NCI-H2107 (cell line): Measurements from ENCODE around the gene PTPRN2.

Experiments
- DNase-seq: peaks from one replicate; lab custom pipeline; 2025; lab: John Stamatoyannopoulos, UW

The PTPRN2 gene

DNA sequence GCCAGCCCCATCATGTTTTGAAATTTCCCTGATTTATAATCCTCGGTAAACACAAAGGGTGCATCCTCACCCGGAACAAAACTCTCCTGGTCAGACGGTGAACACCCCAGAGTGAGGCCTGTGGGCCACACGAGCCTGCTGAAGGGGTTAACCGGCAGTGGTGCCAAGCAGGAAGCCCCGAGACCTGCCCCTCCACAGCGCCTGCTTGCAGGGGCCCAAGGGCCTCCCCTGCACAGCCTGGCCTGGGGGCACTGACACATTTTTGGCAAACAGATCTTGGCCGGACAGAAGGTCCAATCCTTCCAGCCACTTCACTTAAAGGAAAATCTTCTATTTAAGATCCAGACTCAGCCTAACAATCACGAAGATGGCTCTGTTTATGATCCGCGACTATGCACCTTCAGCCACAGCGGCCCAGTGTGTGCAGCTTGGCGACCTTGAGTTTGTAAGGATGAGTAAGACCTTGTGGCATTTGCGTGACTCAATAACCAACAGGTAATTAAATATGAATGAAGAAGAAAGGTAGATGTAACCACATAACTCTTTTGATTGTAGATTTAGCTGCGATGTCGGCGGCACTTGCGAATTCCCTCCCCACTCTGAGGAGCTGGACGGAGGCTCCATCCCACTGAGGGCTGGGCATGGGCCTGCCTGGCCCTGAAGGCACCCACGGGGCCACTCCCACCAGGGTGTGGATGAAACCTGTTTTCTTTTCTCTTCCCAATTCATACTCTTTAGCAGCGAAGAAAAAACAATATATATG is 922.6 kb downstream of the PTPRN2 start:
- DNase-seq, result no peak

- no peak for DNase-seq
Observed at GRCh38 chr7:157664034-157664433, 923.6 kb downstream of the PTPRN2 start.

DNA sequence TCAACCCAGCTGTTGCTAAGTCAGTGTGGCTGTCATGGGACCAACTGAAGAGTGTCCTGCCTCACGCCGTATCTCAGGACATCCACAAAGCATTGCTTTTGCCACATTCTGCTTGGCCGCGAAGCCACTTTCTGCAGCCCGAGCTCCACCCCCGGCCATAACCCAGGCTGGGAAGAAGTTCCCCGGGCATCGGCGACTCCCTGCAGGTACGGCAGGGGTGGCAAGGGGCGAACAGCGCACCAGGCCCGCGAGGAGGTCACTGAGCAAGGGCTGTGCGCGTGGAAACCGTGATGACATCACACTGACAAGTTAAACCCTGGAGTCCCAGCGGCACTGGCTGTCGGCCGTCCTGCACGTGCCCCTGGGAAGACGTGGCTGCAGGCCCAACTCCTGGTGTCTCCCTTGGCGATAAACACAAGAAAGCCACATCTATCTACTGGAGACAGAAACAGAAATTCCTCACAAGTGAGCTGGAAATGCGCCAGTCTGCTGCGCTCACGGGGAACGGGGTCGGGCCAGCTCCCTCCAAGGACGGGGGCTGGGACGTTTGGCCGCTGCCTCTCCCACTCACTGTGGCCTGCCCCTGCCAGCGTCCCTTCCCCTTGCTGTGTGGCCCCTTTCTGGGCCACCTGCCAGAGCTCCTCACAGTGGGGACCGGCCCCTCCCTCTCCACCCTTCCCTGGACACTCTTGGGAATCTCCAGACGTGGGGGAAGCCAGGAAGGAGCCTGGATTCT is 924.5 kb downstream of the PTPRN2 start:
- no peak for DNase-seq

GRCh38 chr7:157662110-157662791 is 925.4 kb downstream of the PTPRN2 start:
- DNase-seq, result no peak

GRCh38 chr7:157661611-157661975 is 926.0 kb downstream of the PTPRN2 start:
- DNase-seq, result no peak

DNA sequence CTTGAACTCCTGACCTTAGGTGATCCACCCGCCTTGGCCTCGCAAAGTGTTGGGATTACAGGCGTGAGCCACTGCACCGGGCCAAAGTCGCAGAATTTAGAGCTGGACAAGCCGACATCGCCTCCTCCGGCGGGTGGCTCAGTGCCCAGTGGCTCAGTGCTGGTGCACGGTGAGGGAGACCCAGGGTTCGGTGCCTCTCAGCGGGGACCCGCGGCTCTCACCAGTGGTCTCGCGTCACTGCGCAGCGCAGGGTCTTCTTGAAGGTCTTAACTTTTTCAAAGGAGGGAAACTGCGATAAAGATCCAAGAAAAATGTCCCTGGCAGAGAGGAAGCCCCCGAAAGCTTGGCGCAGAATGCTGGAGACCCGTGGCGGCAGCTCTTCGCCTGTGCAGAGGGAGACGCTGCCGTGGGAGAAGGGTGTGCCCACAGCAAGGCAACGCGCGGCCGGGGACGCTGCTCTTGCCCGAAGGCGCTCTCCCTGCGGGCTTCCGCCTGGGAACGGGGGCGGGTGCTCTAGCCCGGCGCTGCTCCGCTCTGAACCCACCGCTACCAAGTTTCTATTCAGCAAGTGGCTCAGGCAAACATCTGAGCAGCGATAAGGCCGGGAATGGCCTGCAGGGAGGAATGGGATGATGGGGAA is 926.5 kb downstream of the PTPRN2 start:
- no peak for DNase-seq

DNA sequence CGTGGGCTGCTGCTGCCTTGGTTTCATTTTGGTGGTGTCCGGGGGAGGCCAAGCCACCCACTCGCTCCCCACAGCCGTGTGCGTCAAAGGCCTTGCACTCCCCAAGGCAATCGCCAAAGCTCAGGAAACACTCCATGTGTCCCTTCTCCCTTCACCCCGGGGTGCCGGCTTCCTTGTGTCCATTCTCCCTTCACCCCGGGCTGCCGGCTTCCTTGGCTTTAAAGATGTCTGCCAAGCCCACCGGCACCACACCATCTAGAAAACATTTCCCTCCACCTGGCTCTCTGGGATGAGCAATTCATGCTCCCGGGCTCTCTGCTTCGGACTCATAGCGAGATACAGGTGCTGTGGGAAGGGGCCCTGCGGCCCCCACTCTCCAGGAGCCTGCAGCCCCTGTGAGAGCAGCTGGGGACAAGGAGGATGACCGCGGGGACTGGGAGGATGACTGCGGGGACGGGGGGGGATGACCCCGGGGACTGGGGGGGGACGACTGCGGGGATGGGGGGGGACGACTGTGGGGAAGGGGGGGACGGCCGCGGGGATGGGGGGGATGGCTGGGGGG is 928.7 kb downstream of the PTPRN2 start:
- DNase-seq, result no peak

DNA sequence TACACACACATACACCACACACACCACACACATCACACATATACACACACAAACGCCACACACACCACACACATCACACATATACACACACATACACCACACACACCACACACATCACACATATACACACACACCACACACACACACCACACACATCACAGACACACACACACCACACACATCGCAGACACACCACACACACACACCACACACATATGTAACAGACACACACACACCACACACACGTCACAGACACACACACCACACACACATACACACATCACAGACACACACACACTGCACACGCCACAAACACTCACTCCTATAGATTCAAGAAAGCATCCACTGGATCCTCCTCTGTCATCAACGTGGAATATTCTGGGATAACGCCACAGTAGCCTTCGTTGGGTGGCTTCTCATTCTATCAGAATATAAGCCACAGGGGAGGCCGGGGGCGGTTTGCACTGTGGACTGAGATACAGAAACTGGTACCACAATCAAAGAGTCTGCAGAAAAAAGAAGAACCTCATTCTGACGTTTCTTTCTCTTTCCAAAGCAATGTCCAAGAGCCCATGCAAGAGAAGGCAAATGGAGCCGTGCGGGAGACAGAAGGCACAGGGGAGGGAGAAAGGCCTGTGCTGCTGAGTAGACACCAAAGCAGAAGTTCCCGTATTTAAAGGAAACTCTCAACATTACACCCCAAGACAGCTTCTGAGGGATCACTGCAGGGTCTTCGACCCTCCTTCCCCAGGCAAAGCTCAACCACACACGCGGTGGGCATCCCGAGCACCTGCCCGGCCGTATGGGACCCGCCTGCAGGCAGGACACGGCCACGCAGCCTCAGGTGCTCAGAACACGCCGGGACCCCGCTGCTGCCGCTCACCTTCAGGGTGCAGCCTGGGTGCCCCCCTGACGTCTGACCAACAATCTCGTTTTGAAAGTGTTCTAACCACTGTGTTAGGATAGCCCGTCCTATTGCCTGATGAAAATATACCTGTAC is 929.6 kb downstream of the PTPRN2 start:
- DNase-seq, result no peak

GRCh38 chr7:157656195-157656769 is 931.3 kb downstream of the PTPRN2 start:
- DNase-seq, result no peak

GRCh38 chr7:157654350-157654749 is 933.3 kb downstream of the PTPRN2 start:
- DNase-seq, result no peak

- DNase-seq, result no peak
Observed at GRCh38 chr7:157653827-157654207, 933.8 kb downstream of the PTPRN2 start.

- DNase-seq, result no peak
Observed at GRCh38 chr7:157652954-157653826, 934.4 kb downstream of the PTPRN2 start.

GRCh38 chr7:157652161-157652953 is 935.3 kb downstream of the PTPRN2 start:
- no peak for DNase-seq

DNA sequence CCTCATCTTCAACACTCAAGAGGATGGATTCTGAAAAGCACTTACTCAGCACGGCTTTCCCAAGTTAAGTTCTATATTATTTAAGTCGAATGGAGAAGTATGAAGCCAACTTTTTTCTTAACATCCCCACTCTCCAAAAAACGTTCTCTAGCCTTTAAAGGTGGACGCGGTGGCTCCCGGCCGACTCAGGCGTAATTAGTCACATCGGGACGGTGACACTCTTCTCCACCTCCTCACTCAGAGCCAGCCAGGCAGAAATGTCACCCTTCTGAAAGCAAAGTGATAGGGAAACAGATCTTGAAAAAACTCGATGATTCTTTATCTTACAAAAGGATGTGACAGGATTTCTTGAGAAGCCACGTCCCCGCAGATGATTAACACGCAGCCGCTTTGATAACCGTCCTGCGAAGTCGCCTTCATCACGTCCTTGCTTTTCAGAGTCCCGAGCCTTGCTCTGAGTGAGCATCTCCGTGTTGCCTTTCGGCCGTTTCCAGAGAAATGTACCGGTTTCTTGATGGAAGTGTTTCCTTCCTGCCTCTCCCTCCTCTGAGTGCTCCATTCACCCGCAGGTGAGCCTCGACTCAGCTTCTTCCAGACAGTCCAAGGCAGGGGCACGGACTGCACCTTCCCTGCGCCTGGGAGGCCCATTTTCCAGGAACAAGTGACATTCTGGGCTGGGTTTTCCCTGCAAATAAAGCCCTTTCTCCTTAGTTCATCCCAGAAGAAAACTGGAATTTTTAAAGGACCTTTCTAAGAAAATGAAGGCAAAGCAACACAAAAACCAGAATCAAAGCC is 936.1 kb downstream of the PTPRN2 start:
- DNase-seq, result no peak

- no peak for DNase-seq
Observed at GRCh38 chr7:157650801-157651200, 936.8 kb downstream of the PTPRN2 start.

DNA sequence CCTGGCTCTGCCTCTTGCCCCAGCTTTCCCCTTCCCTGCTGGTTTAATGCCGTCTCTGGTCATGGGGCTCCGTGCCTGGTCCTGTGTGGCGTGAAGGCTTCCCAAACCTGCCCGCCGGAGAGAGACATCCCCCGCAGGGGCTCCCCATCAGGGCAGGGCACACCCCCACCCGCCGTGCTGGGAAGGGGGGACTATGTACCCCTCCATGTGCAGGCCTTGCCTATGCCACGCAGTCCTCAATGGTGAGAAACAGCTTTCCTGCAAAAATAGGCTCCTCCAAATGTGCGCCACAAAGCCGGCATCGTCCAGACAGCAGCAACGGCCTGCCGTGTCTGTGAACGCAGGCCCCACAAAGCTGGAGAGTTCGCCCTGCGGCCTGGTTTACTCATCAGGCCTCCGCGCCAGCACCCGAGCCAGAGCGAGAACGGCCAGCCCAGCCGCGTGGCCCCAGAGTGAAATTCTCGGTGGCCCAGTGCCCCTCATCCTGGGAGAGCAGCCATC is 937.4 kb downstream of the PTPRN2 start:
- DNase-seq, result no peak

DNA sequence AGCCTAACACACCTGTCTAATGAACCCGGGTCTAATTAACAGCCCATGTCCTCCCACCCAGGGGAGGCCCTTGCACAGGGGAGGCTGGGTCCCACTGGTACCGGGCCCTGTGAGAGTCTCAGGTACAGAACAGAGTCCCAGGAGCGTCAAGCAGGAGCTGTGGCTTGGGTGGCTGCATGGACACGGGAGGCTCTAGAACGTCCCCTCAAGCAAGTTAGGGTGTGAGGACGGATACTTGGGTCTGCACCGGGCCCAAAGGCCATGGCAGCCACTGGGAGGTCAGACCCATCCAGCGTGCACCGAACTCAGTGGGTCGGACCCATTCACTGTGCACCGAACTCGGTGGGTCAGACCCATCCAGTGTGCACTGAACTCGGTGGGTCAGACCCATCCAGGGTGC is 941.1 kb downstream of the PTPRN2 start:
- no peak for DNase-seq

DNA sequence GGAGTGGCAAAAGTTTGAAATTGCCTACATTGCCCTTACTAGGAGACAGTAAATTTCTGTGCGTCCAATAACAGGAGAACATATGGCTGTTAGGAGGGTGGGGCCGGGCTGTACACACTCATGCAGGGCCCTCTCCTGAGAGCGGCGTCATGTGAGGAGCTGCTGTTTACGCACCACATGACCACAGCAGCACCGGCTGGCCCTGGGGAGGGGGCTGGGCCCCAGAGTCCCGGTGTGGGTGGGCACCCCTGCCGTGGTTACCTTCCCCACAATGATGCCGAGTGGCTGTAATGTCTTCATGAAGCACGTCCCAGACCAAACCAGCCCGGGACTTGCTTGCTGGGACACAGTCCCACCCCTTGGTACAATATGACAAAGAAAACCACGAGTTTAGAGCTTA is 942.1 kb downstream of the PTPRN2 start:
- no peak for DNase-seq
